GM18870 (cell line): Measurements from ENCODE around the gene NQO2.
"Not testable (repeated sequence)": the region's sequence is repeated elsewhere in the genome, so short reads cannot be mapped to it uniquely, and the experiment has no call there.

Experiments
- ATAC-seq: cut with Tn5 transposase; IDR thresholded peaks from one replicate; pipeline ENCODE4 v1.9.1; 2021; ENCODE audit warnings: moderate library complexity; ENCODE audit not compliant: unreplicated experiment

Gene NQO2

DNA sequence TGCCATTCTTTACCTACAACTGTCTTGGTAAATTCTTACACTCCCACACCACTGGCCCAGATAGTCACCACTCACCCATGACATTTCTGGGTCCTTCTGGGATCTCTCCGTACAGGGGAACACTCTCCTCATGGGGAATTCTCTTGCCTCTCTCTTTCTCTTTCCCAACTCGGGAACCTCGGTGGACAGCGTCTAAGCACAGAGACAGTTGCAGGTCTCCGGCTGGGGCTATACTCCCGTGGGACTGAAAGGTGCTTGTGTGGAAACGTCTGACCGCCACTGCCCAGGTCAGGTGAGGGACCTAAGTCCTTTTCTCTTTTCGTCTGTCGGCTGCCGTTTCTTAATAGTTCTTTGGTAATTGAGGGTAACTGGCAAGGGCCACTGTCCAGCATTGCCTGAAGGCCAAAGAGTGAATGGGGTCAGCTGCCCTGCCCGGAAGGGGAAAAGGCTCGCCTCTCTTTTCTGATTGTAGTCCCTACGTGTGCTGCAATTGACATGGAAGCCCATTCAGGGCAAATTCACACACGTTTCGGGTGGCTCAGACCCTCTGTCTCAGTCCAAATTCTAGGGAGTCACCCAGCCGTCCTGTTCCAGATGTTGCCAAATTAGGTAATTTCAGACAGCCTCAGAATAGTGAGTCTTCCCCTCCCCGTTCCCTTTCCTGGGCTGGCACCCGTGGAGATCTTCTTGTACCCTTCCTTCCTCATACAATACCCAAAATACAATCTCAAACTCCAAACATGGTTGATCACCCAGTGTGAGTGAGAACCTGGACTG, 37.4 kb downstream of the NQO2 start:
- ATAC-seq = no peak

DNA sequence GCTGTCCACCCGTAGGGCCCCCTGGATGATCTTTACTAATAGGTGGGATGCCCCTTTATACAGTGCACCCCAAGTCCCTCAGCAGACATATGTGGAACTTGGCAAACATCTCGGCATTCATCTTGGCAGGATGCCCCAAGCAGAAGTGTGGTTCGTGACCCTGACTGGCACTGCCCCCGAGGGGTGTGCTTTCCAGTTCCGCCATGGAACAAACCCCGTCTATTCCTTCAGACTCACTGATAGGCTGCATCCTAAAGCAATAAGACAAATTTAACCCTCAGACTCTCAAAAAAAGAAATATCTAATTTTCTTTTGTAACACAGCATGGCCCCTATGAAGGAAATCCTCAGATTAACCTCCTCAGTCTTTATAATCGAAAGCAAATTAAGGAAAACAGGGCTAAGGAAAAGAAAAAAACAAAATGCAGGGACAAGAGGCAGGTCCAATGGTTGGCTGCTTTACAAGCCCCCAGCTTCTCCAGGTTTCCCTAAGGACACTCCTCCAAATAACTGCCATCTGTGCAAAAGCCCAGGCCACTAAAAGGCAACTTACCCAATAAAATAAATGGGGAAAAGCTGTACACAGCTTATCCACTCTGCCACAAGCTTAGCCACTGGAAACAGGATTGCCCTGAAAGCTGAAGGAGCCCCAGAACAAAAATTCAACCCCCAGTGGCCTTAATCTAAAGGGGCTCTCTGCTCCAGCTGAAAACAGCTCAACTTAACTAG, 38.1 kb downstream of the NQO2 start:
- ATAC-seq = no peak

DNA sequence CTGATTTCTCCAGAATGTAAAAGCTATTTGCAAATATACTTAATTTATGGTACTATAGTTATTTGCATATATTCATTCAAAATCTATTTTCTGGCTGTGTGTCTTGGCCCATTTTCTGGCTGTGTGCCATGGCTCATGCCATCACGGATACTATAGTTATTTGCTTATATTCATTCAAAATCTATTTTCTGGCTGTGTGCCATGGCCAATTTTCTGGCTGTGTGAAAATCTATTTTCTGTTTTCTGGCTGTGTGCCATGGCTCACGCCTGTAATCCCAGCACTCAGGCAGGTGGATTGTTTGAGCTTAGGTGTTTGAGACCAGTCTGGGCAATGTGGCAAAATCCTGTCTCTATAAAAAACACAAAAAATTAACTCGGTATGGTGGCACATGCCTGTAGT, 39.7 kb downstream of the NQO2 start:
- no peak for ATAC-seq

DNA sequence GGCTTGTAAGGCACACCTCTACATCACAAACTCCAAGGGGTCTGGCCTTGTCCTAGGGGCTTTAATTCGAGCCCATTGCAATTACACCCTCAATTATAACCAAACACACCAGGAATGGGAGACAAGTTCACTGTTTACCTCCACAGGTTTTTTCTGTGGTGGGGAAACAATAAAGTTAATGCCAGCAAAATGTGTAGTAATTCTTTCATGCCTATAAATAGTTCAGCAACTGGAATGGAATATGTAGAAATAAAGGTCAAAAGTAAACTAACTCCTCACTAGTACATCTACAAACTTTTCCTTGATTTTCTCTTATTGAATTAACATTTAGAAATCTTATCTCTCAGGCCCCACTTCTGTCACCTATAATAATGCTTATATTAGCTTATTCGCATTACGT, 41.5 kb downstream of the NQO2 start:
- no peak for ATAC-seq

DNA sequence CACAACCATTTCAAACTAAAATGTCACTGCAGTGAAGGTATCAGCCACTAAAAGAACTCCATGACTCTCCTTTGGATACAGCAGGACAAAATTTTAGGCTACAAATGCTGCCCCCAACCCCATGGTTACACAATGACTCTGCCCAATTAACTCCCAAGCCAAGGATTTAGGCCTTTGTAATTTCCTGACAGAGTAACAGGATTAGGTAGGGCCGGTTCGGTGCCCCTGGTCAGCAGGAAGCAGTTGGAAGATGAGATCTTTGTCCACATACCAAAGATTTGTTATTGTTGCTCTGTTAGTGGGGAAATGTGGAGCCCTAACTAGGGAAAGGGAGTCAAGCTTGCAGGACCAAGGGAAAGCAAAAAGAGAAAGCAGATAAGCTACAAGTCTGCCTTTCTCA, 41.9 kb downstream of the NQO2 start:
- no peak for ATAC-seq

DNA sequence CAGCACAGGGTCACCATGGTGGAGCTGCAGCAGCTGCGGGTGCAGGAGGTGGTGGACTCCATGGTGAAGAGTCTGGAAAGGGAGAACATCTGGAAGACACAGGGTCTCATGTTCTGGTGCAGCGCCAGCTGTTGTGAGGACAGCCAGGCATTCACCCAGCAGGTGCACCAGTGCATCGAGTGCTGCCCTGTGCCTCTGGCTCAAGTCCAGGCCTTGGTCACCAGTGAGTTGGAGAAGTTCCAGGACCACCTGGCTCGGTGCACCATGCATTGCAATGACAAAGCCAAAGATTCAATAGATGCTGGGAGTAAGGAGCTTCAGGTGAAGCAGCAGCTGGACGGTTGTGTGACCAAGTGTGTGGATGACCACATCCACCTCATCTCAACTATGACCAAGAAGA, 45.7 kb downstream of the NQO2 start:
- ATAC-seq = no peak

DNA sequence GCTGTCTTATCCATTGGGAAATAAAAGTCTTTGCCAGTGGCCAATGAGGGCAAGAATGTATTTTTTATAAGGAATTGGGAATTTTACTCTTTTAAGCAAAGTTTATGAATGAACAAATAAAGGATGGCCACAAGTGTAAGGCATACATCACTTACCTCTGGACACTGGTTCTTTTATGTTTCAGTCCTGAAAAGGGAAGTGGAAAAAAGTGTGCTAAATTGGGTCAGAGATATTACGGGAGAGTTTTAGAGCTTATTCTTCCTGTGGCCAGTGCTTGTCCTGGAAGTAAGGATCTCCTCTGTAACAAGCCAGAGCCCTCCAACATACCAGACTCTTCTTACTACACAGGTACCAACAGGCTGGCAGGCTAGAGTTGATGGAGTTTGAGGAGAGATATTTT, 46.1 kb downstream of the NQO2 start:
- ATAC-seq = no peak

DNA sequence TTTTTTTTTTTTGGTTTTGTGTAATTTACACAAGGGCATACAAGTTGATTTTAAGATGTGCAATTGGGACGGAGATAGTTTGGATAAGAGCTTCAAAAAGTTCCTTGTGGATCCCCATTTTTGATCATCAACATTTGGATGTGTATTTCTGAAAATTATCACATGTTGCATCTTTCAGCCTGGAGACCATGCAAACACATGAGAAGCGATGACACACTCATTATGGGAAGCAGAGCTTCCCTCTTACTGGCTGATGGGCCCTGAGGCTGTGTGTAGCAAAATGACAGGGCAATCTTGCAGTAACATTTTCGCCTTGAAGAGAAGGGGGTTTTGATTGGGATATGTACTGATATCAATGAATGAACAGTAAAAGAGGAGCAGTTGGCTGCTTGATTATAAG, 46.6 kb downstream of the NQO2 start:
- ATAC-seq = no peak

DNA sequence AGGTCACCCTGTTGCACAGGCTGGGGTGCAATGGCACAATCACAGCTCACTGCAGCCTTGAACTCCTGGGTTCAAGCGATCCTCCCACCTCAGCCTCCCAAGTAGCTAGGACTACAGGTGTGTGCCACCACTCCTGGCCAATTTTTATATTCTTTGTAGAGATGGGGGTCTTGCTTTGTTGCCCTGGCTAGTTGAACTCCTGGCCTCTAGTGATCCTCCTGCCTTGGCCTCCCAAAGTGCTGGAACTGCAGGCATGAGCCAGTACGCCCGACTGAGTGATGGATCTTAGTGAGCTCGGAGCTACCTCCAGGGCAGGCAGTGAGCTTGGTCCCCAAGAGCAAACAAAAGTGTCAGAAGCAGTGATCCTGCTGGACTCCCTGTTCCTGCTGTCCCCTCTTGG, 48.3 kb downstream of the NQO2 start:
- not testable (repeated sequence) for ATAC-seq

DNA sequence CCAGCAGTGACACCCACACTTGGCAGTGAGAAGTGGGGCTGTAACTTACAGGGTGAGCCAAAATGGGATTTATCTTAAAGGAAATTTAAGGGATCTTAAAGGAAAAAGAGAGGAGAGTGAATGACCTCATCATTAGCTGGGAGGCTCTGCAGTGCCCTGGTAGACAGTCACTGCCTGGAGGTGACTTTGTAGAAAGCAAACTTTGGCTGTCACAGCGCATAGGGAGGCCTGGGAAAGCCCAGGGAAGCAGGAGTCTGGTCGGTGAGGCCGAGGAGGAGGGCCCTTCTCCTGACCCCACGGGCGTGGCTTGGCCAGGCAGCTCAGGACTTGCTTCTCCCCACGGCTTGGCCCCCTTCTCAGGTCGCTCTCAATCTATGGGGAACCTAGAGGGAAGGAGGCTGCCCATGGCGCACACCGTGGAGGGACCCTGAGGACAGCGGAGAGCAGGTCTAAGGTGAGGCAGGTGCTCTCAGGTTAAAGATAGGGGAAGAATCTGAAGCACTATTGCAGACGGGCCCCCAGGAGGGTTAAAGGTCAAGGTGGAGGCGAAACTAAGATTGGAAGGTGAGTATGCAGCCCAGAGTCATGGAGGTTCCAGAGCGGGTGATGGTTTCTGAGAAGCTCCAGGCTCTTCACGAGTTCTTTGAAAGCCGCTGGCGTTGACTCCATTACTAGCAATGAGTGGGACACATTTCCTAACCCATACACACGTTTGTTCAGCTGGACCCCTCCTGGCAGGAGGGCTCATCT, 53.0 kb downstream of the NQO2 start:
- no peak for ATAC-seq

DNA sequence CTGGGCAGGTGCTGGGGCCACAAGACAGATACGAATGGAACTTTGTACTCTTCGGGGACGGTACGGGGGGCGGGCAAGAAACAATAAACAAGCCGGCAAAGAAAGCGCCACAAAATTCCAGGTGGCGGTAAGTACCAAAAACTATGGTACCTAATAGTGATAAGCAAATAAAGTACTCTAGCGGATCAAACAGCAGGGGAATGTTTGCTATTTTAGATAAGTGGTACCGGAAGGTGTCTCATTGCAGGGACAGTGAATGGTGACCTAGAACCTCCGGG, 53.5 kb downstream of the NQO2 start:
- no peak for ATAC-seq

DNA sequence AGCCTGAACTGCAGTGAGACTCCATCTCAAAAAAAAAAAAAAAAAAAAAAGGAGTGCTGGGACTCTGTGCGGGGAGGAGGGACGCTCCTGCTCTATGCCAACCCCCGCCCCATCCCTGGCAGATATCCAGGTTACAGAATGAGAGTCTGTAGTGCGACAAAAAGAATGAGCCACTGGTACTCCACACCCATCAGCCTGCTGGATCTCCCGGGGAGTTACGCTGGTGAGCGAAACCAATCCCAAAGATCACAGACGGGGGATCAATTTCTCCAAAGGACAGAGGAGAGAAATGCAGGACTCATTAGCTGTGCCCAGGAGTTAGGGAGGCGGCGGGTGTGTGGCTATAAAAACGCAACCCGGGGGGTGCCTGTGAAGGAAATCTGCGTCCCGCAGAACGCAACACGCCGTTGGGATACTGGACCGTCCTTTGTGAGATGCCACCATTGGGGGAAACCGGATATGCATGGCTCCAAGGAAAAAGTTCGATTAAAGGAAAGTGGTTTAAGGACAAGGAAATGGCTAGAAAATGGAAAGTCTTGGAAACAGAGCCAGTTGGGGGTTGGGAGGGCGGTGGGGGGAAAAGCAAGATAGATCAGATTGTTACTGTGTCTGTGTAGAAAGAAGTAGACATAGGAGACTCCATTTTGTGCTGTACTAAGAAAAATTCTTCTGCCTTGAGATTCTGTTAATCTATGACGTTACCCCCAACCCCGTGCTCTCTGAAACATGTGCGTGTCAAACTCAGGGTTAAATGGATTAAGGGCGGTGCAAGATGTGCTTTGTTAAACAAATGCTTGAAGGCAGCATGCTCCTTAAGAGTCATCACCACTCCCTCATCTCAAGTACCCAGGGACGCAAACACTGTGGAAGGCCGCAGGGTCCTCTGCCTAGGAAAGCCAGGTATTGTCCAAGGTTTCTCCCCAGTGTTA, 54.8 kb downstream of the NQO2 start:
- not testable (repeated sequence) for ATAC-seq

DNA sequence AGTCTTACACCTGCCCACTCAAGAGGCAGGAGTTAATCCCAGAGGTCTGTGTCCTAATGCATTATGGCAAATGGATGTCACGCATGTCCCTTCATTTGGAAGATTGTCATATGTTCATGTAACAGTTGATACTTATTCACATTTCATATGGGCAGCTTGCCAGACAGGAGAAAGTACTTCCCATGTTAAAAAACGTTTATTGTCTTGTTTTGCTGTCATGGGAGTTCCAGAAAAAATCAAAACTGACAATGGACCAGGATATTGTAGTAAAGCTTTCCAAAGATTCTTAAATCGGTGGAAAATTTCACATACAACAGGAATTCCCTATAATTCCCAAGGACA, 55.4 kb downstream of the NQO2 start:
- ATAC-seq = not testable (repeated sequence)

DNA sequence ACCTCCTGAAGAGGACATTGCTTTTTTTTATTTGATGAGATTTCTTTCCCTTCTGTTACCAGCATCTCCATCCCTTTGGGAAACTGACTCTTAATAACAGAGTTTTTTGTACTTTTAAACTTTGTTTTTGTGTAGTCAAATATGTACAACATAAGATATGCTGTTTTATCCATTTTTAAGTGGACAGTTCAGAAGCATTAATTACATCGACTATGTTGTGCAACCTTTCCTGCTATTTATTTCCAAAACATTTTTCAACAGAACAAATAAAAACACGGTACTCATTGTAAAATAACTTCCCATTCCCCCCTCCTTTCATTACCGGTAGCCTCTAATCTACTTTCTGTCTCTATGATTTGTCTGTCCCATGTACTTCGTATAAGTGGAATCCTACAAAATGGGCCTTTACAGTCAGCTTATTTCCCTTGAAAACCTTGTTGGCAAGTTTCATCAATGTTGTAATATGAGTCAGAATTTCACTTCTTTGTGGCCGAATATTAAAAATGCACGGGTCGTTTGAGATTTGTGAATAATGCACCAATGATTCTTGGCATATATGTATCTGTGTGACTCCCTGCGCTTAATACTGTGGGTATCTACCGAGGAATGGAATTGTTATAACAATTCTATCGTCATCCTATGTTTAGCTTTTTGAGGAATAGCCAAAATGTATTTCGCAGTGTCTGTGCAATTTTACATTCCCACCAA, 57.5 kb downstream of the NQO2 start:
- no peak for ATAC-seq

DNA sequence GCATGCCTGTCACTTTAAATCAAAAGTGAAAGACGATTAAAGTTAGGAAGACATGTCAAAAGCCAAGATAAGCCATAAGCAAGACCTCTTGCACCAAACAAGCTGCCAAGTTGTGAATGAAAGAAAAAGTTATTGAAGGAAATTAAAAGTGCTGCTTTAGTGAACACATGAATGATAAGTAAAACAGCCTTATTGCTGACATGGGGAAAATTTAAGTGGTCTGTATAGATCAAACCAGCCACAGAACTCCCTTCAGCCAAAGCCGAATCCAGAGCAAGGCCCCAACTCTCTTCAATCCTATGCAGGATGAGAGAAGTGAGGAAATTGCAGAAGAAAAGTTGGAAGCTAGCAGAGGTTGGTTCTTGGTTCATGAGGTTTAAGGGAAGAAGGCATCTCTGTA, 59.3 kb downstream of the NQO2 start:
- no peak for ATAC-seq

DNA sequence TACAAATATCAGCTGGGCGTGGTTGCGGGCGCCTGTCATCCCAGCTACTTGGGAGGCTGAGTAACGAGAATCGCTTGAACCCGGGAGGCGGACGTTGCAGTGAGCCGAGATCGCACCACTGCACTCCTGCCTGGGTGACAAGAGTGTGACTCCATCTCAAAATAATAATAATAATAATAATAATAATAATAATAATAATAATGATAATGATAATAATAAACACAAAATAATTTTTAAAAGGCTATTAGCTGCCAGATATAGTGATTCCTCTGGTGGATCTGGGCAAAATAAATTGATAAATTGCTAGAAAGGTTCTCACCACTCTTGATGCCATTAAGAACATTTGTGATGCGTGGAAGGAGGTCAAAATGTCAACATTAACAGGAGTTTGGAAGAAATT, 60.4 kb downstream of the NQO2 start:
- not testable (repeated sequence) for ATAC-seq

DNA sequence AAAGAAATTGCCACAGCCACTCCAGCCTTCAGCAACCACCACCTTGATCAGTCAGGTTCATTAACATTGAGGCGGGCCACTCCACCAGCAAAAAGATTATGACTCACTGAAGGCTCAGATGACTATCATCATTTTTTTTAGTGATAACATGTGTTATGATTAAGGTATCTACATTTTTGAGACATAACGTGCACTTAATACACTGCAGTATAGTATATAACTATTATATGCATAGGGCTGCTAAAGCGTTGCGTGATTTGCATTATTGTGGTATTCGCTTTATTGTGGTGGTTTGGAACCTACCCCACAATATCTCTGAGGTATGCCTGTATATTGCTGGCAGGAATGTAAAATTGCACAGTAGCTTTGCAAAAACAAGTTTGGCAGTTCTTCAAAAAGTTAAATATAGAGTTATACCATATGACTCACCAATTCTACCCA, 61.8 kb downstream of the NQO2 start:
- ATAC-seq = no peak

DNA sequence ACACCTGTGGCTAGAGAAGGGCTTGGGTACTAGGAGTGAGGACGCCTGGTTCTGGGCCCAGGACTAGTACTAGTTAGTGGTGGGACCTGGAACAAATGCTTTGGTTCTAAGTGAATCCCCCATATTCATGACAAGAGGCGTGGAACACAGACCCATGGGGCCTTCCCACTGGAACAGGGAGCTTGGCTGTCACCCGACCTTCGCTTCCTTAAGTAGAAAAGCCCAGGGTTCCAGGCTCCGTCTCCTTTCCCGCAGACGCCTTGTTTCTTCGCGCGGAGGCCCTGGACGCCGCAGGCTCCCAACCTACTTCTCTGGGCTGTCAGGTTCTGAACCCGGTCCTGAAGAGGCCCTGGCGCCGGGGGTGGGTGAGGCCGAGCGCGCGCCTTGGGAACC, 63.6 kb downstream of the NQO2 start:
- ATAC-seq = not testable (repeated sequence)

DNA sequence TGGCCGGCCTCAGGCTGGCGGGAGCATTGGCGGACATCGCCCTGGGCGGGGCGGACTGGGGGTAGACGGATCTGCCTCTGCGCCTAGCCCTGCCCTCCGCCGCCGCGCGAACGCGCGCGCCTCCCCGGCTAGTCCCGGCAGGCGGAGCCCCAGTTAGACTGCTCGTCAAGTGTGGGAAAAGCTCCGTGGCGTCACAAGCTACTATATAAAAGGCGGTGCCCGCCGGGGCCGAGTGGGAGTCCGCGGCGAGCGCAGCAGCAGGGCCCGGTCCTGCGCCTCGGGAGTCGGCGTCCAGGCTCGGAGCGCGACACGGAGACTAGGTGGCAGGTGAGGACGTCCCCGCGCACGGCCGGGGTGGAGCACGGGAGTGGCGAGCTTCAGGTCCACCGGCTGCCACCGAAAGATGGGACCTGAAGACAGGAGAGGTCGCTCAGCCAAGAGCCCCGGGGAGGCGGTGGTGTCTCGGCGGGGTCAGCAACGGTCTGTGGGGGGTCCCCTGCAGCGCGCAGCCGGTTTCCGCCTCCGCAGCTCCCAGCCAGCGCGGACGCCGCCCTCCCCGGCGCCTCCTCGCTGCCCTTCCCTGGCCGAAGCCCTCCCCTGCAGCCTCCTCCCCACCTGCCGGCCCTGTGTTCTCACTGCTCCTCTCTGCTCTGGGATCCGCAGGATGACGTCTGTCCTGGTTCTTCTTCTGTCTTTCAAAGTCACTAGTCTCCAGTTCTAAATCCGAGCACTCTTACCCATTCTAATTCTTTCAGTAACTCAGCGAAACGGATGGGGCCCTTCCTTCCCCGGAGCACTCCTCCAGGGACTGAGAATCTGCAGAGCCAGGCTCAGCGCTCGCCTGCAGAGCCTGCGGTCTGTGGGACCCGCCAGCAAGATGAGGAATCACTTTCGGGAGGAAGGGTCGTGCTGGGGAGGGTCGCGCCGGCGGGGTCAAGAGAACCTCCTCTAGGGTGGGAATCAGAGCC, 64.3 kb downstream of the NQO2 start:
- peak; percentile 51 for ATAC-seq
